Measurements from ENCODE around the gene ST3GAL5. TPM values are rescaled to one million over a fixed set of nuclear protein-coding genes. Genes with fewer than 3 reads are reported as not detected.

The ST3GAL5 gene
- total RNA-seq: 6.7 and 10.9 TPM in 2 replicates

DNA sequence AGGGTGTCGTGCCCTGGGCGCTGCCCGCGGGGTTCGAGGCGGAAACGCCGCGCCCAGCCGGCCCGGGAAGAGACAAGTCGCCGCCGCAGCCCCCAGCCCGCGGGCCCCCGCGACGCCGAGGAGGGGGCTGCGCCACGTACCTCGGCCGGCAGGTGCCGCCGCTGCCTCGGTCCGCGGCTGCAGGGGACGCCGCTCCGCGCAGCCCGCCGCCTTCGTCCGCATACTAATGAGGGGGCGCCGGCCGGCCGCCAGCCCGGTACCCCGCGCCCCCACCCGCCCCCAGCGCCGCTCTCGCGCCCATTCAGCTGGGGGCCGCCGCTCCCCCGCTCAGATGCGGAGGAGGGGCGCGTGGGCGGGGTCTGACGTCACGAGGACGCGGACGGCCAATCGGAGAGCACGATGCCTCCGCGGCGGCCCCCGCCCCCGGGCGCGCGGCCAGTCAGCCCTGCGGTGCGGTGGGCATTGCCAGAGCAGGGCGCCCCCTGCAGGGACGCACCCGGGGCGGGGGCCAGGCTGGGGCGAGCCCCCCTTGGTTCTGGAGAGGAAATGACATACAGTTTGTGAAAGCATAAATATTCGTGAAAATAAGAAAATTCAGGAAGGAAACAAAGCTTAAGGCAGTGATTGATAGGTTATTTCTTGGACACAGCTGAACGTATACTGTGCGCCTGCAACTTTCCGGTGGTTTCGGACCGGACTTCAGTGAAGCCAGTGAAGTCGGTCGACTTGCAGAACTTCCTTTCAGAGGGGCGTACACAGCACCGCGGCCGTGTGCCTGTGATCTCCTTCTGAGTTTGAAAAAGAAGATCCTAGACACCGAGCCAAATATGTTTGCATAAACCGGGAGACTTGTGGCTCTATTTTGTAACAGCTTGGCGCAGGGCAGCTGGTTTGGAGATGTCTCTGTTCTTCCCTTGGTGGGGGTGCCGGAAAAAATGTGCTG is at the start of gene ST3GAL5:
Gene ST3GAL5, minus strand, starts transcription at position 307 of the 943 bp plus-strand sequence. Its CDS starts 85 bp downstream, at position 222.

Other genes starting within 250 kb of the ST3GAL5 start
- gene SFTPB, start 220.8 kb downstream of the ST3GAL5 start, total RNA-seq: not detected in 2 replicates
- gene GNLY, start 194.6 kb downstream of the ST3GAL5 start, total RNA-seq: not detected in 2 replicates
- 2.4 and 3.3 TPM in 2 replicates for gene ATOH8, start 135.0 kb downstream of the ST3GAL5 start, total RNA-seq
- gene POLR1A, start 216.9 kb upstream of the ST3GAL5 start, total RNA-seq: 16.9 and 17.6 TPM in 2 replicates
- 38.5 and 42.9 TPM in 2 replicates for gene PTCD3, start 217.2 kb upstream of the ST3GAL5 start, total RNA-seq